Measurements from ENCODE around the gene A3GALT2.

- TF ChIP-seq EZH2 (IDR thresholded peaks at IDR 0.05) (no peak), CTCF (IDR thresholded peaks at IDR 0.05) (no peak), EZH2phosphoT487 (IDR thresholded peaks at IDR 0.05) (no peak)
Measured at GRCh38 chr1:33260439-33260838, 60.5 kb downstream of the A3GALT2 start.
